Measurements from ENCODE around the gene PDGFA. TPM values are rescaled to one million over a fixed set of nuclear protein-coding genes. Genes with fewer than 3 reads are reported as not detected.

The PDGFA gene
- total and polyA plus RNA-seq, 3 donors from 2014 or later = 7.2 to 13.8 (median 13.8) TPM

GRCh38 chr7:462173-463103 is 57.2 kb downstream of the PDGFA start:
- no peak for DNase-seq
- TF ChIP-seq, protein P1, sequence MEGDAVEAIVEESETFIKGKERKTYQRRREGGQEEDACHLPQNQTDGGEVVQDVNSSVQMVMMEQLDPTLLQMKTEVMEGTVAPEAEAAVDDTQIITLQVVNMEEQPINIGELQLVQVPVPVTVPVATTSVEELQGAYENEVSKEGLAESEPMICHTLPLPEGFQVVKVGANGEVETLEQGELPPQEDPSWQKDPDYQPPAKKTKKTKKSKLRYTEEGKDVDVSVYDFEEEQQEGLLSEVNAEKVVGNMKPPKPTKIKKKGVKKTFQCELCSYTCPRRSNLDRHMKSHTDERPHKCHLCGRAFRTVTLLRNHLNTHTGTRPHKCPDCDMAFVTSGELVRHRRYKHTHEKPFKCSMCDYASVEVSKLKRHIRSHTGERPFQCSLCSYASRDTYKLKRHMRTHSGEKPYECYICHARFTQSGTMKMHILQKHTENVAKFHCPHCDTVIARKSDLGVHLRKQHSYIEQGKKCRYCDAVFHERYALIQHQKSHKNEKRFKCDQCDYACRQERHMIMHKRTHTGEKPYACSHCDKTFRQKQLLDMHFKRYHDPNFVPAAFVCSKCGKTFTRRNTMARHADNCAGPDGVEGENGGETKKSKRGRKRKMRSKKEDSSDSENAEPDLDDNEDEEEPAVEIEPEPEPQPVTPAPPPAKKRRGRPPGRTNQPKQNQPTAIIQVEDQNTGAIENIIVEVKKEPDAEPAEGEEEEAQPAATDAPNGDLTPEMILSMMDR (IDR thresholded peaks at IDR 0.05) = no peak
- TF ChIP-seq POLR2A (IDR thresholded peaks at IDR 0.05) = no peak
- intact Hi-C loops (cut with DNase I; ENCODE audit: low total_unique reads) = no loop called here
- no peak overlapping the region for H3K4me3 ChIP-seq
- no peak overlapping the region for H3K27ac ChIP-seq
- H3K9me3 ChIP-seq = no peaks in the 10 kb centered on the region
- 74 to 75% methylated on average over 16 to 48 of the region's 49 CpGs for WGBS, 2 donors
- no peaks in the 10 kb centered on the region for H3K36me3 ChIP-seq (ENCODE audit: low read depth, missing control alignments)
- no peaks in the 10 kb centered on the region for H3K27me3 ChIP-seq
- H3K4me1 ChIP-seq = peaks cover 12% of the 10 kb centered on the region

DNA sequence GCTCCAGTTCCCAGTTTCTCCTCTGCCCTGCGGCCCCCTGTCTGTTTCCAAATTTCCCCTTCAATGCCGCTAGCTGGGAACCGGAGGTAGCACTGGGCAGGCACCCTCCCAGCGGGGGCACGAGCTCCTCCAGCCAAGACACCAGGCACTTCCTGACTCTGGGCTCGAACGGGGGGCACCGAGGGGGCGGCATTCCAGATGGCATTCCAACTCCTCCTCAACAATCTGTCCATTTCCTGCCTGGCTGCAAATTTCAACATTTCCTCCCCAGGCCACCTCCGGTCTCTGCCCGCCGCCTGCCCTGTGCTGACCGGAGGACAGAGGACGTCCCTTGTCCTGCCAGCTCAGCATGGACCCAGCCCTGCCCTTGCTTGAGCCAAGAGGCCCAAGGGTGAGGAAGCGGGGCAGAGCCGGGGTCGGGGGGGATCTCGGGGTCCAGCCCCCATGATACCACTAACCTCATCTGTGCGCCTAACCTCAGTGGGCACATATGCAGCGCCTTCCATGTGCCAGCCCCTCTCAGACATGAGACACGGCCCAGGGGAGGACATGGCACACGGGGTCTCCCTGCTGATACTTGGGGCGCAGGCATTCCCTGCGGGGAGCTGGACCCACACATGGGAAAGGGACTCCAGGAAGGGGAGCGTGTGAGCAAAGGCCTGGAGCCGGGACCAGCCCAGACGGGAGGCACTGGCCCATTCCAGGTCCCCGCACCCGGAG is 58.0 kb downstream of the PDGFA start:
- no peak overlapping the region for H3K27ac ChIP-seq

DNA sequence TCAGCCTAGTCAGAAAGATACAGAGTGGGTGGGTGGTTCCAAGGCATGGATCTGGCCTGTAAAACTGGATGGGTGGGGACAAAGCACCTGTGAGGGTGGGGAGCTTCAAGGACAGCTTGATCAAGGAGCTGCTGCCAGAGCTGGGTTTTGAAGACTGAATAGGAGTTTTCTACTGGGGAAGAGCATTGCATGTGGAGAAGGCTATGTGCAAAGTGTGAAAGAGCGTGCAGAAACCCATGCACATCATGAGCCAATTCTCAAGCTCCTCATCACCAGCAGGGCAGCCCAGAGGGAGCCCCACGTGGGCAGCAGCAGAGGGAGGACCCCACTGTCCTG is 58.6 kb downstream of the PDGFA start:
- no peaks in the 10 kb centered on the region for H3K36me3 ChIP-seq (ENCODE audit: low read depth, missing control alignments)
- H3K27me3 ChIP-seq = no peaks in the 10 kb centered on the region
- 72% methylated on average over 2 of the region's 2 CpGs for WGBS, 2 donors
- no peak for TF ChIP-seq POLR2A (IDR thresholded peaks at IDR 0.05)
- TF ChIP-seq, protein P1 (IDR thresholded peaks at IDR 0.05) = no peak
- H3K27ac ChIP-seq = no peak overlapping the region
- H3K4me1 ChIP-seq = peaks cover 12% of the 10 kb centered on the region
- intact Hi-C loops (cut with DNase I; ENCODE audit: low total_unique reads) = no loop called here
- no peaks in the 10 kb centered on the region for H3K9me3 ChIP-seq
- H3K4me3 ChIP-seq = no peak overlapping the region
- no peak for DNase-seq

More for the DNA sequence above, 58.0 kb downstream of the PDGFA start:
- no peak overlapping the region for H3K4me3 ChIP-seq
- no peaks in the 10 kb centered on the region for H3K27me3 ChIP-seq
- TF ChIP-seq, protein P1 (IDR thresholded peaks at IDR 0.05) = no peak
- TF ChIP-seq POLR2A (IDR thresholded peaks at IDR 0.05) = no peak
- intact Hi-C loops (cut with DNase I; ENCODE audit: low total_unique reads) = no loop called here
- H3K4me1 ChIP-seq = peaks cover 12% of the 10 kb centered on the region
- H3K36me3 ChIP-seq (ENCODE audit: low read depth, missing control alignments) = no peaks in the 10 kb centered on the region
- H3K9me3 ChIP-seq = no peaks in the 10 kb centered on the region
- no peak for DNase-seq
- WGBS, 2 donors = 71 to 80% methylated on average over 22 to 29 of the region's 29 CpGs

DNA sequence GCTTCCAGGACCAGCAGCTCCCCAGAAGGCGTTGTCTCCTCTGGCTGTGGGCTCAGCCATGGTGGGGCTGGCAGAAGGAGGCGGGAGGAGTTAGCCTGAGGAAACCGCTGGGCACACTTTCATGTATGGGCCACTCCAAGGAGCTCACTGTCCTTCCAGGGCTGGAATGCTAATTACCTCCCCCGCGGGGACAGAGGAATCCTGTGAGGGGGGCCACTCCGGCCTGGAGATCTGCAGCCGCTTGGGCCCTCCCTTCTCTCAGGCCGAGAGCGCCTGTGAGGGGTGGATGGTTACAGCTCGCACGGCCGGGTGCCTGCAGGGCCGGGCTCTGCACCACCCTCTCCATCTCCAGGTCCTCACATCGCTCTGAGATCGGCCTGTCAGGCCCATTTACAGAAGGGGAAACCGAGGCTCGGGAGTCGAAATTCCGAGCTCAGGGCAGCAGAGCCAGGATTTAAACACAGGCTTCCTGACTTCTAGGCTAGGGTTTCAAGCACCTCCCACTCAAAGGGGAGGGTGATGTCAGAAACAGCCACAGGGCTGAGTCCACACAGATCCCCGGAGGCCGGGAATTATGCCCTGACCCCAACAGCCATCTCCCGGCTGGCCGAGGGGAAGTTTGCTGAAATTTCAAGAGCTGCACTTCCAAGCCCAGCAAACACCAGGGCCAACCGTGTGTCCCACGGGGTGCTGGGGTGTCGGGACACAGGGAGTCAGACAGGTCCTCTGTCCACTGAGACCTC is 59.1 kb downstream of the PDGFA start:
- H3K27ac ChIP-seq = no peak overlapping the region
- DNase-seq = no peak
- no peak for TF ChIP-seq POLR2A (IDR thresholded peaks at IDR 0.05)
- TF ChIP-seq, protein P1 (IDR thresholded peaks at IDR 0.05) = no peak
- intact Hi-C loops (cut with DNase I; ENCODE audit: low total_unique reads) = no loop called here
- no peaks in the 10 kb centered on the region for H3K9me3 ChIP-seq
- H3K4me1 ChIP-seq = peaks cover 14% of the 10 kb centered on the region
- H3K4me3 ChIP-seq = no peak overlapping the region
- 33 to 42% methylated on average over 20 to 26 of the region's 26 CpGs for WGBS, 2 donors
- no peaks in the 10 kb centered on the region for H3K36me3 ChIP-seq (ENCODE audit: low read depth, missing control alignments)
- H3K27me3 ChIP-seq = no peaks in the 10 kb centered on the region
